NCI-H1436 treated with DMSO at 0.1 percent for 48 hours (cell line): ENCODE results near the gene C12orf43.
"Not testable (repeated sequence)": the region's sequence is repeated elsewhere in the genome, so short reads cannot be mapped to it uniquely, and the experiment has no call there.

Experiments
- DNase-seq: peaks from one replicate; lab custom pipeline; 2025; lab: John Stamatoyannopoulos, UW

Gene C12orf43, protein sequence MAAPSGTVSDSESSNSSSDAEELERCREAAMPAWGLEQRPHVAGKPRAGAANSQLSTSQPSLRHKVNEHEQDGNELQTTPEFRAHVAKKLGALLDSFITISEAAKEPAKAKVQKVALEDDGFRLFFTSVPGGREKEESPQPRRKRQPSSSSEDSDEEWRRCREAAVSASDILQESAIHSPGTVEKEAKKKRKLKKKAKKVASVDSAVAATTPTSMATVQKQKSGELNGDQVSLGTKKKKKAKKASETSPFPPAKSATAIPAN

DNA sequence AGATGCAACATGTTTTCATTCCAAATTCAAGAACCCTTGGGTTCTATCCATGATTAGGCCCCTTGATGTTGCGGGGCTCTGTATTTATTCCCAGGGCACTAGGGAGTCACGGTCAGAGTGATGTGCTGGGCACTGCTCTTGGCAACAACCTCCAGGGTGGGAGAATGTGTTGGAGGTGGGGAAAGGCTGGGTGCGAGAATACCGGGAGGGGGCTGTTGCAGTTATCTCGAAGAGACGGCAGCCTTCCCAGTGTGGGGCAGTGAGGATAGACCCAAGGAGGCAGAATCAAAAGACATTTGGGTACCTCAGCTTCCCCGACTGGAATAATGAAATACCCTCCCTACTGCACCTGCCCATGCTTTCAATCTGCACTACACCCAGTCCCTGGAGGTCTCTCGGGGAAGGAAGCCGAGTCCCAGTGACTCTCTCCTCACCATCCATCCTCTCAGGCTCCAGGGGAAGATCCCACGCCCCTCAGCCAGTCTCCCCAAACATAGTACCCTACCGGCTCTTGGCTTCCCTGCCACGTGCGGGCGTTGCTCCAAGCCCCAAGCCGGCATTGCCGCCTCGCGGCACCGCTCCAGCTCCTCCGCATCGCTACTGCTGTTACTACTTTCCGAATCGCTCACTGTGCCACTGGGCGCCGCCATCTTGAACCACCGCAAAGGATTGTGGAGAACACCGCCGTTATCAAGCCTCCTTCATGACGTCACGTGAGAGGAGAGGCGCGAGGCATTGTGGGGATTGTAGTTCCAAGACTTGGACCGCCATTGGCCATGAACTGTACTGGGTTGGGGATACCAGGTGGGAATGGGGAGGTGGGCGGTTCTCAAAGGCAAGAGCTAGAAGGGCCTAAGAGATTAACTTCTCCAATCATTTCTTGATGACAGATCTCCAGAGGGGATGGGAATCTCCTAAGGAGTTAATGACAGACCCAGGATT, at the start of gene C12orf43:
TSS of gene C12orf43 (minus strand) at position 663 of the 942 bp plus-strand sequence. CDS start at position 650, 13 bp downstream.
- peak; percentile 8 for DNase-seq

DNA sequence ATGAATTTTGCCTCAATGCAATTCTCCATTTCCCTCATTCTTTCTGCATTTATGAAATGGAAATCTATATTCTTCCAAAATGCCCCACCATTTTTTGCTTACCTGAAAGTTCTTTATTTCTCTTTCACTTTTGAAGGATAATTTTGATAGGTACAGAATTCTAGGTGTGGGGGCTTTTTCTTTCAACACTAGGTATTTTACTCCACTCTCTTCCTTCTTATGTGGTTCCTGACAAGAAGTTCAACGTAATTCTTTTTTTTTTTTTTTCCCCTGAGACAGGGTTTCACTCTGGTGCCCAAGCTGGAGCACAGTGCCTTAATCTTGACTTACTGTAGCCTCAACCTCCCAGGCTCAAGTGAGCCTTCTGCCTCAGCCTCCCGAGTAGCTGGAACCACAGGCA, 49.1 kb upstream of the C12orf43 start:
- no peak for DNase-seq

DNA sequence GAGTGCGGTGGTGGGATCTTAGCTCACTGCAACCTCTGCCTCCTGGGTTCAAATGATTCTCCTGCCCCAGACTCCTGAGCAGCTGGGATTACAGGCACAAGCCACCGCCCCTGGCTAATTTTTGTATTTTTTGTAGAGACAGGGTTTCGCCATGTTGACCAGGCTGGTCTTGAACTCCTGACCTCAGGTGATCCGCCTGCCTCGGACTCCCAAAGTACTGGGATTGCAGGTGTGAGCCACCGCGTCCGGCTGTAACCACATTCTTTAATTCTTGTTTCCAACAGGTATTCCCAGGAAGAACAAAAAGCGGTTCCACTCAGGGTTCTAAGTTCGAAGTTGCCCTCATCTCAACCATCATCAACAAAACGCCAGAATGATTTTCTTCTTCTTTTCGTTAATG, 48.3 kb upstream of the C12orf43 start:
- not testable (repeated sequence) for DNase-seq

DNA sequence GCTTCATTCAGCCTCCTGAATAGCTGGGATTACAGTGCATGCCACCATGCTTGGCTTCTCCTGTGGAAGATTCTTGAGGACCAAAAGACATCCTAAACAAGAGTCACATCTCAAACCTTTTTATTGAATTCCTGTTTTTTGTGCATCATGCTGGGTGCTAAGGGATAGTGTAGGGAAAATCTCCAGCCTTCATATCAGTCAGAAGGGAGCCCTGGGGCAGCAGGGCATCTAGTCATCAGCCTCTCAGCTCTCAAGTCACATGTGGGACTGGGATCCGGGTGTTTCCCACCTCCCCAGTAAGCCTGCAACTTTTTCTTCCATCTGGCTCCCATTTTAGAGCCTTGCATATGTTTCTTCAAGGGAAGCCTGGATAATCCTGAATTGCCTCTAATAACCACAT, 47.8 kb upstream of the C12orf43 start:
- DNase-seq: no peak

DNA sequence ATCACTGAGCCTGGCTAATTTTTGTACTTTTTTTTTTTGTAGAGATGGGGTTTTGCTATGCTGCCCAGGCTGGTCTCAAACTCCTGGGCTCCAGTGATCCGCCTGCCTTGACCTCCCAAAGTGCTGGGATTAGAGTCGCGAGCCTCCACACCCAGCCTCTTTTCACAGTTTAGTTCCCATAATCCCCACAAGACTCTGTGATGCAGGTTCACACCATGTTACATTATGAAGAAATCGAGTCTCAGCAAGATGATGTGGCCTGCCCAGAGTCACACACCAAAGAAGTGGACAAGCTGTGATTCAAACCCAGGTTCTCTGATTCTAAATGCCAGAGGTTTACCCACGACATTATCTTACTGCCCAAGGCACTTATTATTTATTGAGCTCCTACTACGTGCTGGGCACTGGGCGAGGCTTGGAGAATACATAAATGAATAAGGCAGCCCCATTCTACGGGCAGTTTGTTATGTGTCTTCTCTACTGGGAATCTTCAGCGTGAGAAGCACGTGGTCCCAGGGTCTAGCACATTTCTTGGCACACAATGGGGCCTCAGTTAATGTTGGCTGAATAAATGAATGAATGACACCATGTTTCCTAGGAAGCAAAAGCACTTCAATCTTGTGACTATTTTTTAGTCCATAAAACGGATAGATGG, 46.2 kb upstream of the C12orf43 start:
- DNase-seq: no peak

DNA sequence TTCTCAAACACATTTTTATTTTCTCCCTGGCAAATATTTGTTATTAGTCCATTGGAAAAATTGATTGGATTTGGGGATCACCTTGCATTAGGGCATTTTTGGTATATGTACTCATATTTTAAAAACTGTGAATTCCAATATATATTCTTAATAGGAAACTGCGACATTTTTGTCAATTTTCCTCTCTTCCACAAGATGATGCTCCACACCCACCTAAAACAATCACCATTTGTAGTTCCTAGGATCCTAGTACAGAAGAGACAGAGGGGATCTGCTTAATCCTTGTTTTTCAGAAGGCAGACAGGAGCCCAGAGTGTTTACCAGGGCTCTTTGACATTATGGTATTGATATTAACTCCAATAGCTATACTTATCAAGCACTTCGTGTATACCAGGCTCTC, 45.5 kb upstream of the C12orf43 start:
- no peak for DNase-seq

DNA sequence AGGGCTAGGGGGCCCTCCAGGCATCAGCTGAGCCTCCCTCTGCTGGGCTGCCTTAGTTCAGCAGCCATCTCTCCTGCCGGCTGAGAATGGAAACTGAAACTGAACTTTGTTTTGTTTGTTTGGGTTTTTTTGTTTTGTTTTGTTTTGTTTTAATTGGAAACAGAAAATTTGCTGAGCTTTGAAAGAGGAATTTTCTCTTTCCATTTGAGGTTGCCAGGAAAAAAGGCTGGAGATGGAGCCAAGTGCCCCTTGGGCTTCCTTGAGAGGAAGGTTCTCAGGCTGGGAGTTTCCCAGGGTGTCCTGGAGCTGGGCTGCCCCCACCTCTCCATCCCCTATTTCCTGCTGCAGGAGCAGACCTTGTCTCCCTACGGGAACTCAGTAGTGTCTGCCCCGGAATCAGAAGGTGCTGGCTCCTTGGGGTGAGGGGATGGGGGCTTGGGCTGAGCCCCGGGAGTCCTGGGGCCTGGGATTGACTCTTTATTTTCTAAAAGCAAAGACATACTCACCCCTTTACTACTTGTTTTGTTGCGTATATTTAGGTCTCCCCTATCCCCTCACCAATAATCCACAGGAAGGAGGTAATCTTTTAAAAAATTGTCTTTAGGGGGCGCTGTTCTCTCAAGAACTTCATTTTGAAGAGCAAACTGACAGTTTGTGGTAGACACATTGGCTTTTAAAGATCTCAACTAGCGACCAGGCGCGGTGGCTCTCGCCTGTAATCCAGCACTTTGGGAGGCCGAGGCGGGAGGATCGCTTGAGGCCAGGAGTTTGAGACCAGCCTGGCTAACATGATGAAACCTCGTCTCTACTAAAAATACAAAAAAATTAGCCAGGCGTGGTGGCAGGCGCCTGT, 44.1 kb upstream of the C12orf43 start:
- no peak for DNase-seq

DNA sequence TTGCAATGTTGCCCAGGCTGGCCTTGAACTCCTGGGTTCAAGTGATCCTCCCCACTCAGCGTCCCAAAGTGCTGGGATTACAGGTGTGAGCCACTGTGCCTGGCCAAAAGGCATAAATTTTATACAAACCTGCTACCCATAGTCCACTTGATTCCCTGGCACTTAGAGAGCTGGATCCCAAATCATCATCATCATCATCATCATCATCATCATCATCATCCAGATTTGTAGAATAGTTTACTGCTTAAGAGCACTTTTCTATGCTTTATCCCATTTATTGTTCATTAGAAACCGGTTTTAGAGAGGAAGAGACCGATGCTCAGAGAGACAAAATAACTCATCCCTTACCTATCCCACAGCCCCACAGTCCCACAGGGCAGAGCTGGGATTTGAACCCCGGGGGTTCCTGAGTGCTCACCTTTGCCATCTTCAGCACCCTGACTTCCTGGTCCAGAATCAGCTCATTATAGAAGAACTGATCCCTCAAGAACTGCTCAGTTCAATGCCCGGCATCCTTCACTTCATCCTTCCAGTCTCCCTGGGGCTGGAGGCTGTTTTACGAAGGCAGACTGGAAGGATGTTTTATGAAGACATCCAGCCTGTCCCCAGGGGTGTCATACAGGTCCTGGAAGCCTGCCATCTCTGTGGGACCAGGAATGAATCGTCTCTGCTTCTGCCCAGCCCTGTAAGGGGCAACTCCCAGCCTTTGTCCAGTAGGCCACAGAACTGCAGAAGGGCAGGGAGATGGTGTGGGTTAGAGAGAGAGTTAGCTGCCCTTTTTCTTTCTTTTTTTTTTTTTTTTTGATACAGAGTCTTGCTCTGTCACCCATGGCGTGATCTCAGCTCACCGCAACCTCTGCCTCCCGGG, 43.0 kb upstream of the C12orf43 start:
- no peak for DNase-seq

DNA sequence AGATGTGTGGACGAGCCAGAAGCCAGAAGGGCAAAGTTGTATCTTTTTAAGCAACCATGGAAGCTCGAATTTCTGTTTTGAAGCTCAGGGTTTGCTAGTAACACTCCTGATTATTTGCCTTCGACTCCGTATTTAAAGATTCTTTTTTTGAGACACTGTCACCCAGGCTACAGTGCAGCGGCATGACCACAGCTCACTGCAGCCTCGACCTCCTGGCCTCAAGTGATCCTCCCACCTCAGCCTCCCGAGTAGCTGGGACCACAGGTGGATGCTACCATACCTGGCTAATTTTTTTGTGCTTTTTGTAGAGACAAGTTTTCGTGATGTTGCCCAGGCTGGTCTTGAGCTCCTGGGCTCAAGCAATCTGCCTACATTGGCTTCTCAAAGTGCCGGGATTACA, 41.5 kb upstream of the C12orf43 start:
- no peak for DNase-seq

DNA sequence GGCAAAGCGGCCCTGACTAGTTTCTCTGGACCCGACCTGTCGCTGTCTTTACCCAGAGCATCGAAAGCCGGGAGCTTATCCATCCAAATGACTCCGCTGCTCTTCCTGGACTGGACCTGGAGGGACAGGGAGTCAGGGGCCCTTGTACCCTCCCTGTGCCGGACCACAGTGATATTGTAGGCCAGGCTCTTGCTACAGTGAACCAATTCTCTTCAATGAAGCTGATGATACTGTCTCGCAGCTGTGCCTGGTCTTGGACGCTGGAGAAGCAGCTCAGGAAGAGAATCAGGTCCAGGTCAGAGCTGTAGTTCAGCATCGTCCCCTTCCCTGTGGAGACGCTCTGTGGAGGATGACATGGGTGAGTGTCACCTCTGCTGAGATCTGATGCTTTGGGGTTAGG, 37.4 kb upstream of the C12orf43 start:
- DNase-seq: no peak

DNA sequence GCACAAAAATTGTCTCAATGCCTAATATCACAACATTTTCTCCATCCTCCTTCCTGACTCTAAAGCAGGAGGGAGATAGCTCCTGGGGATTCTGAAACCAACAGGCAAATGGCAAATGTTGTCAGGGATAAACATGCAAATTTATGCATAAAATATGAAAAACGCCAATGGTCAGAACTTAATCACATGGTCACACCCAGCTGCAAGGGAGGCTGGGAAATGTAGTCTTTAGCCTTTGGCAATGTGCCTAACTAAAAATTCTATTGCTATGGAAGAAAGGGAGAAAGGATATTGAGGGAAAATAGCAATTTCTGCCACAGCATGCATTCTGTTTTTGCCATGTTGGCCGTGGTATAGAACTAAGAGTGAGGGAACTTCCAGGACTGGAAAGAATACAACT, 34.4 kb upstream of the C12orf43 start:
- DNase-seq: no peak

DNA sequence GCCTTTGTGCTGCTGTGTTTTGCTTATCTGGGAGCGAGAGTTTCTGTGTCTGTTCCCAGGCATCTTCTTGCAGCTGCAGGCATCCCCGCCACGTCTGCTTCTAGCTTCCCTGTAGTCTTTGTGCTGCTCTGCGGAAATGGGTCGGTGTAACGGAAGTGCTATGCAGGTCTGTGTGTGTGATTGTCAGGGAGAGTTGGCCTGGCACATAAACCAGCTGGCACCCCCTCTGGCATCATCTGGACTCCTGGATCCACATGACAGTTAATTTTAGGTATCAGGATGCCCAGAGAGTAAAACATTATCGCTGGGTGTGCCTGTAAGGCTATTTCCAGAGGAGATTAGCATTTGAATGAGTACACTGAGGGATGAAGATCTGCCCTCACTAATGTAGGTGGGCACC, 32.2 kb upstream of the C12orf43 start:
- no peak for DNase-seq

DNA sequence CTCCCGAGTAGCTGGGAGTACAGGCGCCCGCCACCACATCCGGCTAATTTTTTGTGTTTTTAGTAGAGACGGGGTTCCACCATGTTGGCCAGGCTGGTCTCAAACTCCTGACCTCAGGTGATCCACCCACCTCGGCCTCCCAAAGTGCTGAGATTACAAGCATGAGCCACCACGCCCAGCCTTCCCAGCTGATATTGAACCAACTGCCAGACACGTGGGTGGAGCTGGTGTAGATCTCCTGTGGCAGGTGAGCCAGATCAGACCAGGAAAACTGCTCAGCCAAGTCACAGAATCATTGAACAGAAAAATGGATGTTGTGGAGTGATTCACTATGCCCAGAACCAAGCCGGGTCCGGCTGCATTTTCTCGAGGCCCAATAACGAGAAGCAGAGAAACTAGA, 31.1 kb upstream of the C12orf43 start:
- DNase-seq: not testable (repeated sequence)

DNA sequence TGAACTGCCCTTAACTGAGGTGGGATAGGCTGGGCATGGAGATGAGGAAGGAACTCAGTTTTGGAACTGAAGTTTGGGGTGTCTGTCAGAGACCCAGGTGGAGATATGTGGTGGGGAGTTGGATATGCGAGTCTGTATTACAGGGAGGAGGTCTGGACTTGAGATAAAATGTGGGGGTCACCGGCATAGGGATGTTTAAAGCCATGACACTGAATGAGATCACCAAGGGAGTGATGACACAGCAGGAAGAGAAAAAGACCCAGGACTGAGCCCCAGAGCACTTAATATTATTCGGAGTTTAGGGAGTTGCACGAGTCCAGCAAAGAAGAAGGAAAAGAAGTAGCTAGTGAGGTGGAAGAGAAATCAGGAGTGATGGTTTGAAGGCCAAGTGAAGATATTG, 26.8 kb upstream of the C12orf43 start:
- DNase-seq: no peak

DNA sequence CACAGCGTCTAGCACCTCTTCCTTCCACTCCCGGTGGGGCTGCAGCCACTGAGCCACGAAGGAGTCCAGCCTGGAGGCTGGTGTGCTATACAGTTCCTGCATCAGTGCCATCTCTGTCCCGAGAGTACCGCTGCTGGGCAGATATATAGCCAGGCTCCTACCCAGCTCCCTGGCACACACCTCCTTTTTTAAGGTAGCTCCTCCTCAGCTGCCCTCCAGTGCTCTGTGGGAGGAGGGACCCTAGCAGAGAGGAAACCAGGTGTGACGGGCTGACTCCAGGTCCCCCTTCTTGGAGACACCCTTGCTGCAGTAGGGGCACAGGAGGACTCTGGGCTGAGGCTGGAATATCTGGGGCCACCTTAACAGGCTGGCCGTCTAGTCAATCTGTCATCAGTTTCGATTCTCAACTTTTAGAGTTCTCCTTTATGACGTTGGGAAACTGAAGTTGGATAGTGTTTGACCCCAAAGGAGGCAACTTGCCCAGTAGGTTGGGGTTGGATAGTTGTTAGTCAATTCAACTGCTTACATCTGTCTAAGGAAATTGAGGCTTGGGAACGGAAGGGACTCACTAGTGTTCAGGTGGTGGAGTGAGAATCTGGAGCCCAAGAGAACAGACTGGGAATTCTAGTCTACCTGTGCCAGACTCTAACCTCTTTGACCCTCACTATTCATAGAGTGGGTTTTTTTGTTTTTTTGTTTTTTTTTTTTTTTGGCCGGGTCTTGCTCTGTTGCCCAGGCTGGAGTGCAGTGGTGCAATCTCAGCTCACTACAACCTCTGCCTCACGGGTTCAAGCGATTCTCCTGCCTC, 22.8 kb upstream of the C12orf43 start, which contains the start of gene OASL:
TSS of gene OASL (minus strand) at position 386 of the 808 bp plus-strand sequence. CDS start at position 111, 275 bp downstream.
- no peak for DNase-seq

DNA sequence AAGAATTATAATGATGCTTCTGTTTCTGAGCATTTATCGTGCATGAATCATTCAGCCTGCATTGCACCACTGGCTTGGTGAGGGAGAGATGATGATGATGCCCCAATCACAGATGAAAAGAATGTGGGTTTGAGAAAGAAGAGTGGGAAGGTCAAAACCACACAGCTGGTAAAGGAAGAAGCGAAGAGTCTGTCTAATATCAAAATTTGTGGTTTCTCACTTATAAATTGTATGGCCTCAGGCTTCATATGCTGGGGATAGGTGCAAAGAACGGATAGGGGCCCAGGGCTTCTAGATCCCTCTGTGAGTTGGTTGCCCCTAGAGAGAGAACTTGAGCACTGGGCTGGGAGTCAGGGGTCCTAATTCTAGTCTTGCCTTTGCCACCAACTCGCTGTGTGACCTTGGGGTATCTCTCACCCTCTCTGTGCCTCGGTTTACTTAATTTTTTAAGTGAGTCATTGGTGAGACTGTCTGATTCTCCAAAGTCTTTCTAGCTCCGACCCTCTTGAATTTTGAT, 20.6 kb upstream of the C12orf43 start:
- no peak for DNase-seq

DNA sequence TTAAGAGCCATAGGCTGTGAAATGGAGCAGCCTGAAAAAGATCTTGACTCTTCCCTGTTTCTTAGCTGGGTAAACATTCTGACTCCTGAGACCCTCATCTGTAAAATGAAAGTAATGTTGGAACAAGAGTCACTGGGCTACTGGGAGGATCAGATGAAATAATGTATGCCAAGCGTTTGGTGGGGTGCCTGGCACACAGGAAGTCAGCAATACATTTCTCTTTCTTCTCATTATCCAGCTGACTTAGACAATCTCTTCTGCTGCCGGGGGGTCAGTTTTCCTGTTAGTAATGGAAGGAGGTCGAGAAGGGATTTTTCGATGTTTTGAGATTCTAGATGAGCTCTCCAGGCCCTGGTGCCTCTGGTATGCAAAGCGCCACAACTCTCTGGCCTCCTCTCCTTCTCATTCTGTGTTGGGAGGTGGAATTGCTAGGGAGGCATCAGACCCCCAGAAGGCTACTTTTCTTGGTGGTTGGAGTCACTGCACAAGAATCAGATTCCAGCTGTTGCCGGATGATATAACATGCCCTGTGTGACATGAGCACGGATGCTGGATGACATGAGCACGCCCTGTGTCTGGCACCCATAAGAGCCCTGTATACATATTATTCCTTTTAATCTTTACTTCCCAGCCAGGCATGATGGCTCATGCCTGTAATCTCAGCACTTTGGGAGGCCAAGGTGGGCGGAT, 18.5 kb upstream of the C12orf43 start:
- no peak for DNase-seq

DNA sequence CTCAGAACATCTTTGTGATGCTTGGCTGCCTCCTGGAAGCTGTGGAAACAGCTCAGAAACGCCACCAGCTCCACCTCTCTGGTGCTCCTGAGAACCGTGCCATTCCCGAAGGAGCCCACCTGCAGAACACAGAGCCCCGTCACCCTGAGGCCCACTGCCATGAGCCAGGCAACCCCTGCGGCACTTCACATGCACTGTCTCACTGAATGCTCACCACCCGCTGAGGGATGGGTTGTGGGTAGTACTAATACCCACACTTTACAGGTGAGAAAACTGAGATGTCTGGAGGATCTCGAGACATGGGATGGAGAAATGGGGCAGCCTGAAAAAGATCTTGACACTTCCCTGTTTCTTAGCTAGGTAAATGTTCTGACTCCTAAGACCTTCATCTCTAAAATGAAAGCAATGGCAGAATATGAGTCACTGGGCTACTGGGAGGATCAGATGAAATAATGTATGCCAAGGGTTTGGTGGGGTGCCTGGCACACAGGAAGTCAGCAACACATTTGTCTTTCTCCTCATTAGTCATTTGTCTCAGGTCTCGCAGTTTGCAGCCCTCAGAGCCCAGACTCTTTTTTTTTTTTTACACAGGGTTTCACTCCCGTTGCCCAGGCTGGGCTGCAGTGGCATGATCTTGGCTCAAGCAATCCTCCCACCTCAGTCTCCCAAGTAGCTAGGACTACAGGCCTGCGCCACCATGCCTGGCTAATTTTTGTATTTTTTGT, 17.5 kb upstream of the C12orf43 start:
- no peak for DNase-seq
